ENCODE measurements around the gene FHIT.

The FHIT gene

DNA sequence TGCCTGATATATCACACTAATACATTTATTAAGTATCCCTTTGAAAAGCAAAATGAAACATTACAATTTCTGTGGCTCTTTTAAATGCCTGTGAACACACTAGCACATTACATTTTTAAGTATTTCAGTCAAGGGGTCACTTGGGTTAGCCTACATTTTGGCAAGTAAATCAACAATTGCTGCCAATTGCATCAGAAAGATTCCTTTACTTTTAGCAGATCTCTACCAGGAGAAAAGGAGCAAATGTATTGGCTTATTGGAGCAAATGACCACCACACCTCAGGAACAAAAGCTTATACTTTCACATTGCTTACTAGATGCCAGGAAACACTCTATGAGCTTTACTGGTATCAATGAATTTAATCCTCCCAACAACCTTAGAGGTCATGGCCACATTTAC, 947.1 kb downstream of the FHIT start:
- TF ChIP-seq FOXP2 (optimal IDR thresholded peaks at IDR 0.05; ENCODE audit: borderline replicate concordance, extremely low read depth, extremely low read length, insufficient read depth) (no peak), POLR2AphosphoS5 (IDR thresholded peaks at IDR 0.05; ENCODE audit: low read depth, low read length) (no peak), SIN3A (IDR thresholded peaks at IDR 0.05; ENCODE audit: borderline replicate concordance, insufficient read depth, low read length) (no peak), TAF1 (IDR thresholded peaks at IDR 0.05; ENCODE audit: borderline replicate concordance, insufficient read depth, low read length) (no peak)
- TF ChIP-seq, protein P1, sequence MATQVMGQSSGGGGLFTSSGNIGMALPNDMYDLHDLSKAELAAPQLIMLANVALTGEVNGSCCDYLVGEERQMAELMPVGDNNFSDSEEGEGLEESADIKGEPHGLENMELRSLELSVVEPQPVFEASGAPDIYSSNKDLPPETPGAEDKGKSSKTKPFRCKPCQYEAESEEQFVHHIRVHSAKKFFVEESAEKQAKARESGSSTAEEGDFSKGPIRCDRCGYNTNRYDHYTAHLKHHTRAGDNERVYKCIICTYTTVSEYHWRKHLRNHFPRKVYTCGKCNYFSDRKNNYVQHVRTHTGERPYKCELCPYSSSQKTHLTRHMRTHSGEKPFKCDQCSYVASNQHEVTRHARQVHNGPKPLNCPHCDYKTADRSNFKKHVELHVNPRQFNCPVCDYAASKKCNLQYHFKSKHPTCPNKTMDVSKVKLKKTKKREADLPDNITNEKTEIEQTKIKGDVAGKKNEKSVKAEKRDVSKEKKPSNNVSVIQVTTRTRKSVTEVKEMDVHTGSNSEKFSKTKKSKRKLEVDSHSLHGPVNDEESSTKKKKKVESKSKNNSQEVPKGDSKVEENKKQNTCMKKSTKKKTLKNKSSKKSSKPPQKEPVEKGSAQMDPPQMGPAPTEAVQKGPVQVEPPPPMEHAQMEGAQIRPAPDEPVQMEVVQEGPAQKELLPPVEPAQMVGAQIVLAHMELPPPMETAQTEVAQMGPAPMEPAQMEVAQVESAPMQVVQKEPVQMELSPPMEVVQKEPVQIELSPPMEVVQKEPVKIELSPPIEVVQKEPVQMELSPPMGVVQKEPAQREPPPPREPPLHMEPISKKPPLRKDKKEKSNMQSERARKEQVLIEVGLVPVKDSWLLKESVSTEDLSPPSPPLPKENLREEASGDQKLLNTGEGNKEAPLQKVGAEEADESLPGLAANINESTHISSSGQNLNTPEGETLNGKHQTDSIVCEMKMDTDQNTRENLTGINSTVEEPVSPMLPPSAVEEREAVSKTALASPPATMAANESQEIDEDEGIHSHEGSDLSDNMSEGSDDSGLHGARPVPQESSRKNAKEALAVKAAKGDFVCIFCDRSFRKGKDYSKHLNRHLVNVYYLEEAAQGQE (IDR thresholded peaks at IDR 0.05; ENCODE audit: insufficient read depth in 1 of 2, low read depth in 2 of 2, low read length in 2 of 2): no peak

DNA sequence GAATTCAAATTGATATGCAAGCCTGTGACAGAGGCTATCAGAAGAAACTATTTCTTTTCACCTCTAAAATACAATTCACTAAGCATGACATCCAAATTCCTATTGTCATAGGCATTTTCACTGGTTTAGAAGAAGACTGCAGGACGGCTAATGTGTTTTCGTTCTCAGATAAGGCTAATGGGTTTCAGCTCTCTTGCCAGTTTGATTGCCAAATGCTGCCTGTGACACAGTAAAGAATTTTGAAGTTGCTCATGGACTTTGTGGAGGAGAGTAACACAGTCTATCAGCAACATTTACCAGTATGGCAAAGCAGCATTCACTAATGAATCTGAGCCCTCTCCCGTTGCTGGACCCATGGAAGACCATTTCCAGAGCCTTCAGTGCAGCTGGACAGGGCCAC, 948.1 kb downstream of the FHIT start:
- TF ChIP-seq TAF1 (IDR thresholded peaks at IDR 0.05; ENCODE audit: borderline replicate concordance, insufficient read depth, low read length) (no peak), POLR2AphosphoS5 (IDR thresholded peaks at IDR 0.05; ENCODE audit: low read depth, low read length) (no peak), SIN3A (IDR thresholded peaks at IDR 0.05; ENCODE audit: borderline replicate concordance, insufficient read depth, low read length) (no peak), FOXP2 (optimal IDR thresholded peaks at IDR 0.05; ENCODE audit: borderline replicate concordance, extremely low read depth, extremely low read length, insufficient read depth) (no peak)
- TF ChIP-seq, protein P1 (IDR thresholded peaks at IDR 0.05; ENCODE audit: insufficient read depth in 1 of 2, low read depth in 2 of 2, low read length in 2 of 2): no peak

DNA sequence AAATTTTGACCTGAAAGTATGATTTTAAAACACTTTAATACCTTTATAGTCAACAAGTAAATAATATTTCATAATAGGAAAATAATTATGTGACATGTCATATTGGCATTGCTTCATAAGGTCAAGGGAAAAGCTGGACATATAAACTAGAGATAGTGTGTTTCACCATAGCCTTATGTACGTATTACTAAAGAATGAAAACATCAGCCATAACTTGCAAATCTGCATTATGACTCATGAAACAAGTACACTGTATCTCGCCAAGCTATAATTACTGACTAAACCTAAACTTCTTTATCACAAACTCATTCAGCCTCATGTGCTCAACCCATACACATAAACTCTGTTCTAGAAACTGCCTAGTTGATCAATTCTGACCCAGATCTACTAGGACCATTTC, 950.1 kb downstream of the FHIT start:
- TF ChIP-seq POLR2AphosphoS5 (IDR thresholded peaks at IDR 0.05; ENCODE audit: low read depth, low read length) (no peak), TAF1 (IDR thresholded peaks at IDR 0.05; ENCODE audit: borderline replicate concordance, insufficient read depth, low read length) (no peak), FOXP2 (optimal IDR thresholded peaks at IDR 0.05; ENCODE audit: borderline replicate concordance, extremely low read depth, extremely low read length, insufficient read depth) (no peak), SIN3A (IDR thresholded peaks at IDR 0.05; ENCODE audit: borderline replicate concordance, insufficient read depth, low read length) (no peak)
- TF ChIP-seq, protein P1 (IDR thresholded peaks at IDR 0.05; ENCODE audit: insufficient read depth in 1 of 2, low read depth in 2 of 2, low read length in 2 of 2): no peak

DNA sequence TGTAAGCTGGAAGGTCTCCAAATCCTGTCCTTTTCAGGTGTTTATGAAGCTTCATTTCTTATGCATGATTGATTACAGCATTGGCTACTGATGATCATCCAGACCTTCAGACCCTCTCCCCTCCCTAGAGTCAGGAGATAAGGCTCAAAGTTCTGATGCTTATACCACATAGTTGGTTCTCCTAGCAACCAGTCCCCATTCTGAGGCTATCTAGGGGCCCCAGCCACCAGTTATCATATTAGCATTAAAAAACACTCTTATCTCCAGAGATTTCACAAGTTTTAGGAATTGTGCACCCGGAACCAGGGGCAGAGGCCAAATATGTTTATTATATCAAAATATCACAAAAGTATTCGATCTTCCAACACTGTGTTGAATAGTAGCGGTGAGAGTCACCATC, 953.1 kb downstream of the FHIT start:
- TF ChIP-seq POLR2AphosphoS5 (IDR thresholded peaks at IDR 0.05; ENCODE audit: low read depth, low read length): no peak
- TF ChIP-seq, protein P1 (IDR thresholded peaks at IDR 0.05; ENCODE audit: insufficient read depth in 1 of 2, low read depth in 2 of 2, low read length in 2 of 2): no peak
- no peak for TF ChIP-seq FOXP2 (optimal IDR thresholded peaks at IDR 0.05; ENCODE audit: borderline replicate concordance, extremely low read depth, extremely low read length, insufficient read depth)
- TF ChIP-seq SIN3A (IDR thresholded peaks at IDR 0.05; ENCODE audit: borderline replicate concordance, insufficient read depth, low read length): no peak
- TF ChIP-seq TAF1 (IDR thresholded peaks at IDR 0.05; ENCODE audit: borderline replicate concordance, insufficient read depth, low read length): no peak

DNA sequence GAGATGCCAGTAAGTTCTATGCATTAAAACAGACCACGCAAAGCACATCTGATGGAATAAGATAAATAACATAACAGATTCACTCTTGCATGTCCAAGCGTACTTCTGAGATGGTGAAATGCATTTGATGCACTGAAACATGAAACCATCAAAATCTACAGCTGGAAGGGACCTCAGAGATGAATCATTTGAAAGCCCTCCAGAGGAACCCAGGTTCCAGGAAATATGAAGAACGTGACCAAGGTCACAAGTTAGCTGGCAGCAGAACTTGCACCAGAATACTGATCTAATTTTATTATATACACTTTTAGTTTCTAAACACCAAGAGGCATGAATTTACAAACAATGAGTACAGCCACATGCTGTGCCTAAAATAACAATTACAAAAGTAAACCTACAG, 957.1 kb downstream of the FHIT start:
- TF ChIP-seq TAF1 (IDR thresholded peaks at IDR 0.05; ENCODE audit: borderline replicate concordance, insufficient read depth, low read length) (no peak), POLR2AphosphoS5 (IDR thresholded peaks at IDR 0.05; ENCODE audit: low read depth, low read length) (no peak), FOXP2 (optimal IDR thresholded peaks at IDR 0.05; ENCODE audit: borderline replicate concordance, extremely low read depth, extremely low read length, insufficient read depth) (no peak)
- TF ChIP-seq, protein P1 (IDR thresholded peaks at IDR 0.05; ENCODE audit: insufficient read depth in 1 of 2, low read depth in 2 of 2, low read length in 2 of 2): no peak
